HG02852 (cell line): Measurements from ENCODE around the gene MYH3.
"Not testable (repeated sequence)": the region's sequence is repeated elsewhere in the genome, so short reads cannot be mapped to it uniquely, and the experiment has no call there.

Experiments
- ATAC-seq: cut with Tn5 transposase; IDR thresholded peaks from one replicate; pipeline ENCODE4 v1.9.1; 2021; ENCODE audit warnings: mild to moderate bottlenecking, moderate library complexity; ENCODE audit not compliant: unreplicated experiment

Gene MYH3

GRCh38 chr17:10657148-10657547, at the start of gene MYH3:
TSS of gene MYH3 (minus strand) at chr17:10657309. CDS start at chr17:10655064, 2,245 bp downstream.
- ATAC-seq: no peak

DNA sequence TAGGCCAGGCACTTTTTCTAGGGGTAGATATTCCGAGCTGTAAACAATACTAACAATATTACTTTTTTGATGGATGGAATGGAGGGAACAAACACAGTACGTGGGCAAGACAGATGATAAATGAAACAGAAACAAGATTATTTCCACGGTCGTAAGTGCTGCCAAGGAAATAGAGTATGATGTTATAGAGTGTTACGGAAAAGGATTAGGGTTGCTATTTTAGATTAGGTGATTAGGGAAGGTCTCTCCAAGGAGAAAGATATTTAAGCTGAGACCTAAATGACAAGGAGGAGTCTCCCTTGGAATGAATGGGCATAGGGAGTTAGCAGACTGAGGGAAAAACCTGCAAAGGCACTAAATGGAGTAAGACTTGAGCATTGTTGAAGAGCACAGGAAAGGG, 48.6 kb upstream of the MYH3 start:
- no peak for ATAC-seq

DNA sequence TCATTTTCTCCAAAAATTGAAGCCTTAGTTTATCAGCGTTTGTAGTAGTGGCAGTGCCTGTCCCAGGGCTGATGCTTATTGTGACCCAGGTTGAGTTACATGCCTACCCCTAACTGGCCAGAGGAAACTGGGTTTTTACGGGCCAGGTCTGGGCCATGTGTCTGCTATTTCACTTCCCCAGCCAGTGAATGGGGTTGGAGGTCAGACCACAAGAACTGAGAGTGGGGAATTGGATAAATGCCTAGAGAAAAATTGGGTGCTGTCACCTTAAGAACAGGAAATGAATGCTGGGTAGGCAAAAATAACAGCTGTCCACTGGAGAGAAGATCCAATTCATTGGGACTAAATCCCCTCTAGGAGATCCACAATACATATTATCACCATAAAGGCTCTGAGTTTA, 45.5 kb upstream of the MYH3 start:
- ATAC-seq: no peak

GRCh38 chr17:10699856-10700255, 42.7 kb upstream of the MYH3 start:
- ATAC-seq: no peak

- ATAC-seq: no peak
Observed at GRCh38 chr17:10698096-10698818, 41.1 kb upstream of the MYH3 start.

- ATAC-seq: peak; percentile 95
Observed at GRCh38 chr17:10697092-10698081, 40.3 kb upstream of the MYH3 start, which contains the start of the genes ADPRM and SCO1. TSS of gene ADPRM (plus strand) at chr17:10697594. CDS start at chr17:10704927, 7,333 bp downstream. TSS of gene SCO1 (minus strand) at chr17:10697533. CDS start at chr17:10697507, 26 bp downstream.

DNA sequence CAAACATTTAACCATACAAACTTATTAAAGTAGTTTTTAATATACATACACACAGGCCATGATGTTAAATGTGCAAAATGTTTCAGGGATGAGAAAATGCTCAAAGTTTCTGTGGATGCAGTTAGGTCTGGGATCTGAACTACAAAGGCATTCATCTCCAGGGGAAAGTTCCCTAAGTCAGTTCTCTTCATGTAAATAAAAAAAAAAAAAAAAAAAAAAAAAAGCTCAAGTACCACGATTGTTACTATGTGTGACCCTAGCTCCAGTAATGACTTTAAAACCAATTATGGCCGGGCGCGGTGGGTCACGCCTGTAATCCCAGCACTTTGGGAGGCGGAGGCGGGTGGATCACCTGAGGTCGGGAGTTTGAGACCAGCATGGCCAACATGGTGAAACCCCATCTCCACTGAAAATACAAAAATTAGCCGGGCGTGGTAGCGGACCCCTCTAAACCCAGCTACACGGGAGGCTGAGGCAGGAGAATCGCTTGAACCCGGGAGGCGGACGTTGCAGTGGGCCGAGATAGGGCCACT, 38.8 kb upstream of the MYH3 start:
- ATAC-seq: not testable (repeated sequence)

GRCh38 chr17:10687499-10687898, 30.4 kb upstream of the MYH3 start:
- no peak for ATAC-seq

- ATAC-seq: no peak
Observed at GRCh38 chr17:10683853-10684252, 26.7 kb upstream of the MYH3 start.

GRCh38 chr17:10681866-10682446, 24.8 kb upstream of the MYH3 start:
- no peak for ATAC-seq

- no peak for ATAC-seq
Observed at GRCh38 chr17:10674704-10675103, 17.6 kb upstream of the MYH3 start.

DNA sequence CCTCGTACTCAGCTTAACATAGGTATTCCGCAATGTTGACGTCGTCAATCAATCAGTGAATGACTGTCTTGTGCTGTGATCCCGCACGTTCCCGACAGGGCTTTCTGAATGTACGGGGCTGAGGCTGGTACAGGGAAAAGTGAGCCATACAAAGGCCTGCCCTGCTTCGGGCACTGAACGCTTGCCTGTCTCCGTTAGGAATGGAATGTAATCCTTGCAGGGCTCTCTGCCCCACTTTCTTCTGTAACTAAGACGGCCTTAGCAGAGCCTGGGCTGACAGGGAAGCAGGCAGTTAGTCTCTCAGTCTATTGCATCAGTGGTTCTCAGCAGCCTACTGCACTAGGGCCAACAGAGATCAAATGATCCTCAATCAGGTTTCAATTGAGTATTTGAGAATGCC, 16.2 kb upstream of the MYH3 start:
- no peak for ATAC-seq

DNA sequence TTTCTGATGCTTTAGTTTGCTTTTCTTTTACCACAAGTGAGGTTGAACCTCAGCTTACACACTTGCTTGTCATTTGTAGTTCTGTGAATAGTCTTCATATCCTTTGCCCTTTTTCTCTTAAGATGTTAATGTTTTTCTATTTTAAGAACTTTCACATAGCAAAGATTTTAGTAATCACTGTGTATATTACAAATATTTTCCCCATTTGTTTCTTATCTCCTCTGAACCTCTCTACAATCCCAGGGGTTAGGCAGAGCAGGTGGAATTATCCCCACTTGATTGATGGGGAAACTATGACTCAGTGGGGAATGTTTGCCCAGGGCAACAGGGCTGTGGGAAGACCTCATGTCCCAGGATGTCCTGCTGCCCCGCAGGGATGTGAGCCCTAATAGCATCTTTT, 11.7 kb upstream of the MYH3 start:
- ATAC-seq: no peak

DNA sequence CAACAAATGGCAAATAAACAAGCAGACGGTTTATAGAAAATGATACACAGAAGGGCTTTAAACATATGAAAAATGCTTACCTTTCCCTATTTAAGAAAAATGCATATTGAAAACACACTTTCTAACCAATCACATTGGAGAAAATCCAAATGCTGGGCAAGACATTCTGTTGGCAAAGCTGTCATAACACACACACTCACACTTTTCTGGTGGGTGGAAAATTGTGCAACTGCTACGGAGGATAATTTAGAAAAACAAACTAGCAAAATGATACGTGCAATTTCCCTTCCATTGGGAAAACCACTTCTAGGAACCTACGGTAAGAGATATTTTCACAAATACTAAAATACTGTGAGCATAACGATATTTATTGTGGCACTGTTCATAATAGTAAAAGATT, 9.8 kb upstream of the MYH3 start:
- no peak for ATAC-seq

- ATAC-seq: no peak
Observed at GRCh38 chr17:10664571-10664970, 7.5 kb upstream of the MYH3 start.

DNA sequence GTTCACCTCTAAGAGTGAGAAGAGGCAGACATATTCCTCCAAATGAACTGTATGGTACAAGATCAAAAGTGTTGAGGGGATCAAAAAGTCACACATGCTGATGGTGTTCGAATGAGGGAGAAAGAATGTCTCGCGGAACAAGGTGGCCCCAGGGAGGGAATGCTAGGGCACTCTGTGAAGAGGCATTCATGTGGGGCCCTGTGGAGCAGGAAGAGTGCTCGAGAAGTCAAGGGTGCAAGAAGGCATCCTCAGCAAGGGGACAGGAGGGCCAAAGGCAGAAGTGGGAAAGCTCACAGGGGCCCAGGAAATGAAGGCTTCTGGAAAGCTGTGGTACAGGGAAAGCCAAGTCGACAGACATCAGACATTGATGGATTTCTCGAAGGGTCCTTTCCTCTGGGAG, 6.1 kb upstream of the MYH3 start:
- ATAC-seq: no peak

- ATAC-seq: no peak
Observed at GRCh38 chr17:10661437-10661836, 4.3 kb upstream of the MYH3 start.

DNA sequence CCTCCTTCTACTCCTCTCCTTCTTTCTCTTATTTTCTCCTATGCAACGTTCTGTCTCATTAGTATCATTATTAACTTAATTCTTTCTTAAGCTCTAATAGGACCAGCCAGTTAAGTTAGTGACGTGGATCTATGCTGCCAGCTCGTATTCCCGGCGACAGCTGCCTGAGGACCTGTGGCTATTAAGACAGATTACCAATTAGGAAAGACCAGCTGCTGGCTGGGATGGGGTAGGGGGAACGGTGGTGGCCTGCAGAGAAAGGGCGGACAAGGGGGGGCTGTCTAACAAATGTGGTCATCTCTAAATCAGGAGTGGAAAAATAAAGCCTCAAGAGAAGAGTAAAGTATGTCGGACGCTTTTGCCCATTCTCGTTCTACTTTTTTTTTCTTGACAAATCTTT, 770 bp upstream of the MYH3 start:
- ATAC-seq: no peak

DNA sequence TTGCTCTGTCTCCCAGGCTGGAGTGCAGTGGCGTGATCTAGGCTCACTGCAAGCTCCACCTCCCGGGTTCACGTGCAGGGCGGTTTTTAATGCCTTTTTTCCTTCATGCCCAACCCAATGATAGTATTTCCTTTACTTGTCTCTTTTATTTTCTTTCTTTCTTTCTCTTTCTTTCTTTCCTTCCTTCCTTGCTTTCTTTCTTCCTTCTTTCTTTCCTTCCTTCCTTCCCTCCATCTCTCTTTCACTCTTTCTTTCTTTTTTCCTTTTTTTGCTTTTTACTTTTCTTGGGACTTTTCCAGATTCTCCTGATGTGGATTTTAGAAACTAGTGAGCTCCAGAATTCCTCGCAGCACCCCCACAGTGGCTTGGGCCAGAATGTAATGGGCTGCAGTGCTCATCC, 3.1 kb downstream of the MYH3 start:
- no peak for ATAC-seq

DNA sequence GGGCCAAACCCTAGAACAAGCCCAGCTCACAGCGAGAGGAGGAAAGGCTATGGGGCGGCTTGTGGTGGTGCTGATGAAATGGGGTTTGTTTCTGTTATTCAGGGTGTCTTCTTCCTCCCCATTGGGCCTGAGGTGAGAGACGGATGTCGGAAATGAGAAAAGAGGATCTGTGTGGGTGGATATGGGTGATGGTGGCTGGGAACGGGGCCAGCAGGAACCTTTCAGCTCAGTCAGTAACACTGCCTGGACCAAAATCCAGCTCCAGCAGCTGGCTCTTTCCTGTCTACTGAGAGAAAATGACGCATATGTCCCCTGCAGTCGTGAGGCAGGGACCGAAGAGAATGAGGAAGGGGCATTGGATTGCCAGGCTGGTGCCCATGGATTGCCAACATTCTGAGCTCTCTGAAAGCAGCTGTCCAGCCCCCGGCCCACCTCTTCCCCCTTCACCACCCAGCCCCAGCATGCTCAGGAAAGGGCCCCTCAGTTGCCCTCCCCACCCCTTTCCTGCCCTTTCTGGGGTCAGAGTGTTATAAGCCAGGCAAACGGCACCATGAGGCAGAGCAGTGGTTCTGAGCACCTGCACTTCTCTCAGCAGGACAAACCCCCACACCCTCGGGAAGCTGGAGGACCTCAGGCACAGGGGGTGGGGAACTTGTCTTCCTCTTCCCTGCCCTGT, 4.0 kb downstream of the MYH3 start:
- no peak for ATAC-seq

- ATAC-seq: no peak
Observed at GRCh38 chr17:10651927-10652326, 5.2 kb downstream of the MYH3 start.
